Measurements from ENCODE around the gene LPIN2.

- TF ChIP-seq CTCF (IDR thresholded peaks at IDR 0.05; ENCODE audit: low read depth, low read length) (no peak), MYC (IDR thresholded peaks at IDR 0.05; ENCODE audit: low read depth, low read length) (no peak)
Measured at GRCh38 chr18:3054214-3054613, 41.3 kb upstream of the LPIN2 start.
